CD4-positive, alpha-beta T cell treated with Interferon alpha-2 for 1 hour (primary cell): Measurements from ENCODE around the gene SYAP1.
"Not testable (repeated sequence)": the region's sequence is repeated elsewhere in the genome, so short reads cannot be mapped to it uniquely, and the experiment has no call there.

Experiments
- DNase-seq, 2 donors: peaks; one replicate each; pipeline ENCODE4 v3.0.0-alpha.2; 2020 to 2022

The SYAP1 gene

GRCh38 chrX:16784440-16784839 lies 65.0 kb downstream of the SYAP1 start:
- not testable (repeated sequence) for DNase-seq

GRCh38 chrX:16785247-16786138 lies 66.1 kb downstream of the SYAP1 start:
- DNase-seq = no peak

GRCh38 chrX:16786139-16786790 lies 66.9 kb downstream of the SYAP1 start, which contains the start of gene TXLNG:
TXLNG (plus strand) TSS chrX:16786466; CDS start chrX:16786488, 22 bp downstream.
- DNase-seq = peak; percentile 96 to 99

- peak; percentile 40 to 50 for DNase-seq
Observed at GRCh38 chrX:16786791-16787735, 67.7 kb downstream of the SYAP1 start.

- no peak for DNase-seq
Observed at GRCh38 chrX:16788477-16788876, 69.1 kb downstream of the SYAP1 start.

GRCh38 chrX:16796298-16796697 lies 76.9 kb downstream of the SYAP1 start:
- DNase-seq = no peak

- no peak for DNase-seq
Observed at GRCh38 chrX:16797358-16797757, 77.9 kb downstream of the SYAP1 start.

GRCh38 chrX:16797841-16798240 lies 78.4 kb downstream of the SYAP1 start:
- no peak for DNase-seq

GRCh38 chrX:16804923-16805464 lies 85.6 kb downstream of the SYAP1 start:
- DNase-seq = no peak

GRCh38 chrX:16807548-16807947 lies 88.1 kb downstream of the SYAP1 start:
- DNase-seq = no peak

- DNase-seq = no peak
Observed at GRCh38 chrX:16807976-16808542, 88.6 kb downstream of the SYAP1 start.

GRCh38 chrX:16814597-16814996 lies 95.2 kb downstream of the SYAP1 start:
- no peak for DNase-seq
